ENCODE measurements around the gene PIK3R6.

The PIK3R6 gene

DNA sequence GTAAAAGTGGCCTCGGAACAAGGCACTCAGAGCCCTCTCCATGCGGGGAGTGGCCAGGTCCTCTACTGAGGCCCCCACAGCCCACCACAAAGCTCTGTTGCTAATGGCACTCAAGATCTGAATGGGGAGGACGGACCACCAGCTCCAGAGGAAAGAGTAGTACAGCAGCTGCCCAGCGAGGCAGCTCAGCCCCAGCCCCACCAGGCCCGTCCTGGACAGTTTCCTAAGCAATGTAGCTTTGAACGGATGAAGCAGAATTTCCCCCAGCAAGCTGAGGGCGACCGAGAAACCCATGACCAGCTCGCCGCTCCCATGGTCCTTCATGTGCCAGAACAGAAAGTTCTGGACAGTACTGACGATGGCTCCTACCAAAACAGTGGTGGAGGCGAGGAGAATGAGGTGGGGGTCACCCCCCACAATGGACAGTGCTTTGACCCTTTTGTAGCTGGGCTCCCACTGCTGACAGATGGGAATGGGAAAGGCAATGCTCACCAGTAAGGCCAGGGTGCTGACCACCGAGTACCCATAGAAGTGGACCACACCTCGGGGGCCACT lies 69.8 kb downstream of the PIK3R6 start:
- DNase-seq (ENCODE audit: low read depth) = no peak

DNA sequence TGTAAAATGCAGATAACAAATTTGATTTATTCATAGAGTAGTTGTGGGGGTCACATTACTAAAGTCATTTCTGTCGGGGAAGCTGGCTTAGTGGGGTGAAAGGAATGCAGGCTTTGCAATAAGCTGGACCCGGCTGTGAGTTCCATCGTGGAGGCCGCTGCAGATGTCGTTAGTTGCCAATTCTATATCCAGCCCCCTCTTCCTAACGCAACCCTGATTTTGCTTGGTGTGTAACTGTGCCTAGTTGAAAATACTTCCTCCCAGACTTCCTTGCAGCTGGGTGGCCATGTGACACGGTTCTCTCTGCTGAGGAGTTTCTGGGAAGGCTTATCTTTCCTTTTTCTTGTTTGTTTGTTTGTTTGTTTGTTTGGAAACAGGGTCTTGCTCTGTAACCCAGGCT lies 72.8 kb downstream of the PIK3R6 start:
- DNase-seq (ENCODE audit: low read depth) = no peak

DNA sequence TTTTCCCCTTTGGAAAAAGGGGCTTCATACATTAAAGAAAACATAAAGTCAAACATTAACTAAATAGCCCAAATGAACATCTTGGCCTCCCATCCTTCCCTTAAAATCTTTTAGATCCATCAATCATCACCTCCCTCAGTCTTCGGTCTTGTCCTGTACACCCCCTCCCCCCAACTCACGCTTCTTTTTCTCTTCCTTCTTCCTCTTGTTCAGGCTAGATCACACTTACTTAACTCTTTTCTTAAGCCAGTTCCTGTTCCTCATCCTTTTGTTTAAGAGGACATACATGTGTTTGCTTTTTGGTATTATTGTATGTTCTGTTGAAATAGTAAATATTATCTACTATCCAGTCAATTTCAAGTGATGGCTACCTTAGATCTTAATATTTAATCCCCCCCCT lies 73.8 kb downstream of the PIK3R6 start:
- DNase-seq (ENCODE audit: low read depth) = no peak

DNA sequence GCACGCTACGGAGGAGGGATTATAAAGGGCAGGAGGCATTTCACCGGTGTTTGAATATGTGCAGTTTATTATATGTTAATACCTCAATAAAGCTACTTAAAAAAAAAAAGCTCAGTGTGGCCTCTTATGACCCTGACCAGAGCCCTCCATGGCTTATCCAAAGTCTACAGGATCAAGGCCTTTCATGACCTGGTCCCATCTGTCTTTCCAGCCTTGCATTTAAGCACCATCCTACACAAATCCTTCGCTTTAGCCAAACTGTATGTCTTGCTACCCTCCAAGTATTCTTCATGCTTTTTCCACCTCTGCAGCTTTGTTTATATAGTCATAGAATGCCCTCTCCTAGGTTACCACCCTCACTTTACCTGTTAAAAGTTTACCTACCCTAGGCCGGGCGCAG lies 74.8 kb downstream of the PIK3R6 start:
- DNase-seq (ENCODE audit: low read depth) = no peak

DNA sequence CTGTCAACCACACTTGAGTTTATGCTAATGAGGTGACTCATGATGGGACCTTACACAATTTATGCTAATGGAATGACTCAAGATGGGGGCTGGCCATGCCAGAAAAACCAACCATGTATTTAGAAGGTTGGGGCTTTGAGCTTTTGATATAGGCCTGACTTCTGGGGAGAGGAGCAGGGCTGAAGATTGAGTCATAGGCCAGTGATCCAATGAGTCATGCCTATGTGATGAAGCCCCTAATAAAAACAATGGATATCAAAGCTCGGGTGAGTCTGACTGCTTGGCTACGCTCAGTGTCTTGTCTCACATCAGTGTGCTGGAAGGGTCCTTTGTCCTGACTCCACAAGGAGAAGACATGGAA lies 75.6 kb downstream of the PIK3R6 start:
- DNase-seq (ENCODE audit: low read depth) = no peak

DNA sequence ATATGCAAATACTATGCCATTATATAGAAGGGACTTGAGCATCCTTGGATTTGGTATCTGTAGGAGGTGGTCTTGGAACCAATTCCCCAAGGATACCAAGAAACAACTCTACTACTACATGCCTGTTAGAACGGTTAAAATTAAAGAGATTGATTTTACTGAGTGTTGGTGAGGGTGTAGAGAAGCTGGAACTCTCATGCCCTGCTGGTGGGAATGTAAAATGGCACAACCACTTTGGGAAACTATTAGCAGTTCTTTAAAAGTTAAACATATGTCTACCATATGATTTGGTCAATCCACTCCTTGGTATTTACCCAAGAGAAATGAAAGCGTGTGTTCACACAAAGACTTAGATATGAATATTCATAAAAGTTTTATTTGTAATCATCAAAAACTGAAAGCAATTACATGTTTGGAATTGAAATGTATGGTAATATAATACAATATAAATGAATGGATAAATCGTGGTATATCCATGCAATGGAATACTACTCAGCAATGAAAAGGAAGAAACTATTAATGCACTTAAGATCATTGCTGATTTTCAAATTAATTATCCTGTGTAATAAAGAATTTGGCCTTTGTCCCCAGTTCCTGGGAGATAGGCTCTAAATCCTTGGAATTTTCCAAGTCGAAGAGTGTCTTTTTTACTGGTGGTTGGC lies 76.1 kb downstream of the PIK3R6 start:
- DNase-seq (ENCODE audit: low read depth) = no peak

DNA sequence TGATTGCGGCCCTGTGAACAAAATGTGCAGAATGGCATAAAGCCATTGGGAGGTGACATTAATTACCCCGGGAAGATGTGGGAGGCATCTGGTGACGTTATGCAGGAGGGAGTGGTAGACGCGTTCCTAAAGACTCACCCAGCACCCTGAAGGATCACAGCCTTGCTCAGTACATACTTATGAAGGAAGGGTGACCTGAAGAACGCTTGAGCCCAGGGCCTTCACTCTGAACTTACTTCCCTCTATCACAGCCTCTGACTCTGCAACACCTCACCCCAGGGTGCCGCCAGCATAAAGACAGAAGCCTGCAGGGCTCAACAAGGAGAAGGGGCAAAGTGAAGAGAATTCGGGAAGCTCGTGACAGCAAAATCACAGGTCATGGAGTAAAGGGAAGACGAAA lies 77.7 kb downstream of the PIK3R6 start:
- DNase-seq (ENCODE audit: low read depth) = no peak

DNA sequence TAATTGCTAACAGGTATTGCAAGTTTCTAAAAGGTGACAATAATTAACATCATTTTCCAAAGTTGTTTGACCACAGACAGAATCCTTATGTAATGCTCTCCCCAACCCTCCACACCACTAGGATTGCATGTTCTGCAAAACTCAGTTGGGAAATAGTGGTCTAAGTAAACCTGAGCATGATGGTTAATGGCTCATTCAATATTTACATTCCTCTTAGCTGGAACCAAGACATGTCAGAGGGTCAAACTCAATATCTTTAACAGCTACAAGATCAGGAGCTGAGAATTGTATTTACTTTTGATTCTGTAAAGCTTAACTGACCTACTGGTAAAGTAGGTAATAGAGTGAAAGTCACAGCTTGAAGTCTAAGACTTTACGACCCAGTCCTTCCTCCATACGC lies 78.5 kb downstream of the PIK3R6 start:
- no peak for DNase-seq (ENCODE audit: low read depth)

DNA sequence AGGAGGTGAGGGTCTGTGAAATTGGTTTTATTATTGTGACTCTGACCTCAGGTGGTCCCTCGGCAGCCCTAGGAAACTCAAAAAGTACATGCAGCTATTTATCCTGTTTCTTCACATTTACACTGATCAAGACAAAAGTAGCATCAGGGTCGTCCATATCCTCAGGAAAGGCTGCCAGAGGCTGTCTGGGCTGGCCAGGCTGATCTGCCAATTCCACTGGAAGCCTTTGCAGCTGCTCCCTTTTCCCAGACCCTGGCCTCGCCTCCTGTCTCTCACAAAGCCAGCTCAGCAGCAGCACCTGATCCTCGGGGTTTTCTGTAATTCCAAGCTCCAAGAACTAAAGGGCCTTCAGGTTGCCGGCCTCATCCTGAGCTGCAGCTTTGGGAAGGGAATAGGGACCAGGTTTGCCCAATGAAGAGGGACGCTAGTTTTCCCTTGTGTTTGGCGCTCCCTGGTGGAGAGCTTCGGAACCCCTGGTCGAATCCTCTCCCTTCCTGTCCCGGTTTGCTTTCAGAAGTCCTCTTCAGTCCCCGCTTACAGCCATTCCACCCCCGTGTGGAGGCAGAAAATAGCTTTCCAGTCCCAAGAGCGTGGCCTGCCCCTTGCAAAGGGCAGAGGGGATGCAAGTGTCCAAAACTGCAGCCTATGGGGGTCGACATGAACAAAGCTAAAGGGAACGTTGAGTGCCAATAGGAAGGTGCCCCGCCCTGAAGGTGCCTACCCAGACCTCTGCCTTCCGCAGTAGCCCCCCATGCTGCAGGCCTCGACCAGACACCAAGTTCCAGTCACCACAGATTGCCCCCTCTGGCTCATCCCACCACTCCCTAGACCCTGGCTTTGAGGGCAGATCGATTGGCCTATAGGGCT lies 81.7 kb downstream of the PIK3R6 start:
- peak; percentile 43 for DNase-seq (ENCODE audit: low read depth)

DNA sequence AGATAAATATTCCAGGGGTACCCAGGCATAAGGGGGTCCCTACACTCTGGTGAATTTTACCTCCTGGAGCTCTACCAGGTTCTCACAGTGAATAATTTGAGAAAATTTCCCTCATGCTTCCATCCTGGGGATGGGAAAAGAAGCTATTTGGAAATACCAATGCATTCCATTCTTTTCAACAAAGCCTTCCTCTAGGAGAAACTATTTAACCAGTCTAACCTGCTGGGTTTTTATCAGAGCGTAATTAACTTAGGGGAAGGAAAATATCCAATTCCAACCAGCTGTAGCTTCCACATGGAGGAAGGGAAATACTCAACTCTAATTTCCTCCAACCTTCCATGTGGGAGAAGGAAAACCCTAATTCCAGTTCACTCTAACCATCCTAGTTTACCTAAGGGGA lies 85.3 kb downstream of the PIK3R6 start:
- DNase-seq (ENCODE audit: low read depth) = no peak

DNA sequence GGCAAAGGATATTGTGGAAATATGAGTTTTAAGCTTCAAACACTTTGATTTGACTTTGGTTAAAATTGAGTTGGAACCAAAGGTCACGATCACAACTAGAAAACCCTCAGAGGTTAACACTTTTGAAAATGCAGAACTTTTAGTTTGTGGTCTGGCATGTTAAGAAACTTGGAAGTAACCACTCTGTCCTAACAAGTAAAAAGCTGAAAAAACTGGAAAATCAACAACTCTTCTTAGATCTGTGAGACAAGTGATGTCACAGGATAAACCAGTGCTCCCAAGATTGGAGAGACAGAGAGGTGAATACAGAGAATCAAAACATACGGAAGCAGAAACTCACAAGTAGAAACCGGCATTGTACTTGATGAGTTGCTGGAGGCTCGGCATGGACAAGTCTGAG lies 85.7 kb downstream of the PIK3R6 start:
- no peak for DNase-seq (ENCODE audit: low read depth)

DNA sequence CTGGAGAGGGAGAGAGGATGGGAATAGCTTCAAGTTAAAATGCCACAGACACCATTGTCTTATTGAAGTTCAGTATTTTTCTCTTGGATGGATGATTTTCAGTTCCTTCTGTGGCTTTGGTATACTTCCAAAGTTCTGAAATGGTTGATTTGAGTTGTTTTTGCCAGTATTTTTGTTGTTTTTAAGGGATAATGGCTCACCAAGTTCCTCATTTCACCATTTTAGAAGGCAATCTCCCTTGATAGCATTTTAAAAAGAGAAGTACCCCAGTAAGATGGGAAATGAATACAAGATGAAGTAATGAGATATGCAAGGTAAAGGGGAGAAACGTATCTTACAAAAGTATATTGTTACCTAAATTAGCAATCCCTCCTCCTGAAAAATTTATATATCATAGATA lies 90.6 kb downstream of the PIK3R6 start:
- DNase-seq (ENCODE audit: low read depth) = no peak

DNA sequence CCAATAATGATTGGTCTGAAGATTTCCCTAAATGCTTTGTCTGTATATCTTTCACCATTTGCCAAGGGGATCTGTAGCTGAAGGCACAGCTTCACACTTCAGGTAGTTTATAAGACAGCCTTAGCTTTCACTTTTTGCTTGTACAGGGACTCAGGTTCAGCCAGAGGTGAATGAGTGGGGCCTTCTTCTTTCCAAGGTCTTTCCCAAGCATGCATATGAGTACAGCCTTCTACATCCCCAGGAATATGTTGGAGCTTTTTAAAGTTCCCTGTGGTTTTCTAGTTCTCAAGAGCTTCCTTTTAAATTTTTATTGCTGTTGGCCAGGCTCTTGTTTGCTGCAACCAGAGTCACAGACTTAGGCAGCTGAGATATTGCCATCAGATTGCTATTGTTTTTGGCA lies 91.2 kb downstream of the PIK3R6 start:
- no peak for DNase-seq (ENCODE audit: low read depth)

DNA sequence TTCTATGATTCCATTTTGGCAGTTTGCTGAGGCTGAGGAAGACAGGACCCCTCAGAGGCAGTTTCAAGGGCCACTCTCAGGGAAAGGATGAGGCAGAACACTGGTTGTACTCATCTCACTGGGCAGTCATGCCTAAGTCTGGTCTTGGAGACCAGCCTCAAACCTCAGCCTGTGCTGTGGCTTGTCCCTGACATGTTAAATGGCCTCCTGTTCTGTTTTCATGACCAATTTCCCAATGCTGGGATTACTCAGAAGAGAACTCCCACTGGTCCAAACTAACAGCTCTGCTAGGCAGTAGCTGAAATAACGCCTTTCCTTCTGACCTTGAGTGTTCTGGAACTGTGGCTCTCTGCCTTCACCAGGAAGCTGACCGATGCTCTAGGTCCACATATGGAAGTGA lies 100.7 kb downstream of the PIK3R6 start:
- no peak for DNase-seq (ENCODE audit: low read depth)

DNA sequence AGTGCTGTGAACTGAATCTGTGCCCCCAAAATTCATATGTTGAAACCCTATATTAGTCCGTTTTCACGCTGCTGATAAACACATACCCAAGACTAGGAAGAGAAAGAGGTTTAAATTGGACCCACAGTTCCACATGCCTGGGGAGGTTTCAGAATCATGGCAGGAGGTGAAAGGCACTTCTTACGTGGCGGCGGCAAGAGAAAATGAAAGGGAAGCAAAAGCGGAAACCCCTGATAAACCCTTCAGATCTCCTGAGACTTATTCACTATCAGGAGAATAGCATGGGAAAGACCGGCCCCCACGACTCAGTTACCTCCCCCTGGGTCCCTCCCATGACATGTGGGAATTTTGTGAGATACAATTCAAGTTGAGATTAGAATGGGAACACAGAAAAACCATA lies 105.5 kb downstream of the PIK3R6 start:
- no peak for DNase-seq (ENCODE audit: low read depth)

DNA sequence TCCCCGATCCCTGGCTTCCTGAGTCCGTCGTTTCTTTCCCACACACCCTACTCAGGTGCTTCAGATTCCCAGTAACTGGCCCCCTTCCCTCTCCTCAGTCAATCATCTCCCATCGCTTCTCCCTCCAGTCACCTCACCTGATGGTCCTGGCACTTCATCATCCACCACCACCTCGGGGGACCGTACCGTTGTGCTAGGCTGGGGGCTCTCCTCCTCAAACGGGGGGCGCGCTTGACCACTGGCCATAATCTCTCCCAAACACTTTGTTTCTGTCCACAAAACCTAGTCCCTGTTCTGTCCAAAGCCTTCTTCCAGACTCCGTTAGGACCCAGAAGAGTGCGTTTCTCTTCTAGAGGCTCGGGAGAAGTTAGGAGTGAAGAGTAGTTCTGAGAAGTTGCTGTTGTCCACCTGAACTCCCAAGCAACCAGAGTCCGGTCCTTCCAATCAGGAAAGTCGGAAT lies 109.3 kb downstream of the PIK3R6 start, which contains the start of gene SPDYE4:
SPDYE4 (minus strand) TSS at position 410 of the 460 bp plus-strand sequence; CDS start at position 246, 164 bp downstream.
- DNase-seq (ENCODE audit: low read depth) = no peak

DNA sequence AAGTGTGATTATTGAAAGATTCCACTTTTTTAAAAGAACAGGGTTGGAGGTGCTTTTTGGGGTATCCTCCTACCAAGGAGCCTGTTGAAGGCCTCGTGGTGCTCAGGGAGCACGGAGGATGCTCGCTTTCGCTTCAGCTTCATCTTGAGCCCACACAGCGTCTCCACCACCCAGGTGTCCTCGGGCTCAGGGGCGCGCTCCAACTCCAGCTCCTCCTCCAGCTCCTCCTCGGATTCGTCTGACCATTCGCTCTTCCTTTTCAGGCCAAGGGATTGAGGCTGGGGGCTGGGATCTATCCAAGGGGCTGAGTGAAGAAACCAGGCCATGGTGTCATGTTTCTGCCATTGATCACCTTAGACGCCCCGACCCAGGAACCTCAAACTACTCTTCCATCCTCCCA lies 110.3 kb downstream of the PIK3R6 start:
- no peak for DNase-seq (ENCODE audit: low read depth)

DNA sequence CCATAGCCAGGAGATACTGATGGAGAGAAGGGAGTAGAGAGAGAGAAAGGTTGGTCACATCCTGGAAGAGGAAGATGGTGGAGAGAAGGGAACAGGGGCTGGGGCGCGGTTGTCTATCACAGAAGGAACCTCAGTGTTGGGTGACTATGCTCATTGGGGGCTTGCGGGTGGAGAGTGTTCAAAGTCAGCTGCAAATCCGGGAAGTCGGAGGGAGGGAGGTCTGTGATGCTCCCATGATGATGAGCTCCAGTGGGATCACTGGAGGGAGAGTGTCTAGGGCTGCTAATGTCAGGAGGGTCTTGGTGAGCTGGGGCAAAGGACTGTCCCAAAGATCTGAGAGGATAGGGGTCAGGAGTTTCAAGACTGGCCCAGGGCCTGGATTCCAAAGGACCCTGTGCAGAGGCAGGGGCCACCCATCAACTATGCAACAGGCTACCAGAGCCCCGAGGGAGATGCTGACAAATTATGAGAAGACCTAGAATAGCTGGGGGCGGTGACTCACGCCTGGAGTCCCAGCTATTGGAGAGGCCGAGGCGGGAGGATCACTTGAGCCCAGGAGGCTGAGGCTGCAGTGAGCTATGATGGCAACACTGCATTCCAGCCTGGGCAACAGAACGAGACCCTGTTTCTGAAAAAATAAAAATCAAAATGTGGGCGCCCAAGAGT lies 111.8 kb downstream of the PIK3R6 start:
- DNase-seq (ENCODE audit: low read depth) = no peak

DNA sequence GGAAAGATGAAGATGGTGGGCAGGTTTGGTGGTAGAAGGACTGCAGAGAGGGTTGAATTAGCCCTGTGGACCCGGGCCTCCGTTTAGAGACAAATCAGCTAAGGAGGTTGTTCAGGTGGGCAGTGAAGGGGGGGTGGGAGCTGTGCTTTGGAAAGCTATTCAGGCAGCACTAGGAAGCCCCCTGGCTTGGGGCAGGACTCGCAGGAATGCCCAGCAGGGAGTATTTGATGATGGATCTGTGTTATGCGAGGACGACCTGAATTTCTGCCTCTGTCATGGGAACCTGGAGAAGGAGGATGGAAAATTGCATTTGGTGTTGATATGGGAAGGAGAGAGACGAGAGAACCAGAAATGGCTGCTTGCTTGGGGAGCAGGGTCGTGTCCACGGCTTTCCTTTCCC lies 112.6 kb downstream of the PIK3R6 start:
- no peak for DNase-seq (ENCODE audit: low read depth)

DNA sequence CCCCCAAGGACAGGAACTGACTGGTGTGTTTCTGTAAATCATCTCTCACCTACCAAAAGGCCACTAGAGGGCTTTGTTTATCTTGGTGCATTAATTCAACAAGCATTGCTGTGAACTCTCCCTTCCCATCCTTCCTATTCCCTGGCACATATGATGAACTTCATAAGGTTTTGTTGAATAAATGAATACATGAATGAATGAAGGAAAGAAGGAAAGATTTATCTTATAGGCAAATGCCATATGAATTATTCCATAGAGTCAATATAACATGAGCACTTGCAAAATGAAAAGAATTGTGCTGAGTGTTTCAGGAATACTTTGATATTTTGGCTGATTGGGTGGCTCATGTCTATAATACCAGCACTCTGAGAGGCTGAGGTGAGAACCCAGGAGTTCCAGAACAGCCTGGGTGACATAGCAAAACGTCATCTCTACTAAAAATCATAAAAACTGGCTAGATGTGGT lies 113.5 kb downstream of the PIK3R6 start:
- DNase-seq (ENCODE audit: low read depth) = no peak

DNA sequence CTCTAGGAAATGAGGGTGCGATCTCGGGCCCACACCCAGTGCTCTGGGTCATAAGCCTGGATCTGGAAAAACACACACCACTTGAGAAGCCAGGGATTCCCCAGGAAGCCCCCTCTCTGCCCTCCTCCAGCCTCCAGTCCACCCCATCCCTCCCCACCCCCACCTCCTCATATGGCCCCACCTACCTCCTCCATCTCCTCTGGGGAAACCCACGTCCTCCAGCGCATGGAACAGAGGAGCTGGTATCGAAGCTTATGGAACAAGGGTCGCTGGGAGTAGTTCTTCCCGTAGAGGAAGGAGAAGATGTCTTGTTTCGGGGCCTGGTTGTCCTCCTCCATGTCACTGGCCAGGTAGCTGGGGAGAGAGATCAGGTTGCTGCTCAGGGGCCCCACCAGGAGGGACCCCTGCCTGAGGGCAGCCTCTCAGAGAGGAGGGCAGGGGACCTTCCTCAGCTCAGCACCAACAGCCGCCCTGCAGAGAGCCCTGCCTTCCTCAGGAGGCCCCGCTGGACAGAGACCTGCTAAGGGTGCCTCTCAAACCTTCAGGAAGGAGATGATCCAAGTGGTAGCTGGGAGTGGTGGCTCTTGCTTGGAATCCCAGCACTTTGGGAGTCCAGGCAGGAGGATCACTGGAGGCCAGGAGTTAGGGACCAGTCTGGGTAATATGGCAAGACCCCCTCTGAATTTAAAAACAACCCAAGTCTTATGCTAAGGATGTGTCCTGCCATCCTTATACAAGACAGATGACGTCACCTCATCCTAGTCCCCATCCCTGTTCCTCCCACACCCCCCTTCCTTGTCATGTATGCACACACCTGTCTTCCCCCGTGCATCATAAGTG lies 114.1 kb downstream of the PIK3R6 start:
- no peak for DNase-seq (ENCODE audit: low read depth)

Data from stimulated activated CD8-positive, alpha-beta memory T cell treated with anti-CD3 and anti-CD28 coated beads, Interleukin-15, amount 100 ng/mL, for 1 hour (primary cell).